Neural cell (in vitro differentiated cells): ENCODE data around the gene SYT6. TPM values are rescaled to one million over a fixed set of nuclear protein-coding genes. Genes with fewer than 3 reads are reported as not detected.

Experiments
- H2AFZ ChIP-seq: fragments of 200-600, 300-800 bp; sonication (generic), shearing (Covaris generic); 2 replicates; pipeline ENCODE4 v1.6.0; 2014; ENCODE audit warnings: low read depth, mild to moderate bottlenecking, antibody characterized with exemption, low read length, moderate library complexity
- H3F3A ChIP-seq: fragments of 200-600 bp; shearing (Covaris generic); 2 replicates; pipeline ENCODE4 v1.6.1; 2016; ENCODE audit warnings: mild to moderate bottlenecking, moderate library complexity, mixed read lengths, antibody characterized with exemption, low read length; ENCODE audit not compliant: insufficient read depth, poor library complexity, severe bottlenecking
- H3K27ac ChIP-seq: fragments of 200-600, 300-800 bp; sonication (generic), shearing (Covaris generic); 2 replicates; pipeline ENCODE4 v1.5.1; 2014; ENCODE audit warnings: mild to moderate bottlenecking, low read length, moderate library complexity
- H3K27me3 ChIP-seq: fragments of 300-800, 200-600 bp; sonication (generic), shearing (Covaris generic); 2 replicates; pipeline ENCODE4 v1.6.0; 2014; ENCODE audit warnings: mild to moderate bottlenecking, low read depth, low read length, moderate library complexity; ENCODE audit not compliant: insufficient read depth
- H3K36me3 ChIP-seq: fragments of 300-800, 200-600 bp; sonication (generic), shearing (Covaris generic); 2 replicates; pipeline ENCODE4 v1.5.1; 2014; ENCODE audit warnings: mild to moderate bottlenecking, antibody characterized with exemption, low read length, moderate library complexity; ENCODE audit not compliant: insufficient read depth
- H3K4me2 ChIP-seq: fragments of 300-800, 200-600 bp; sonication (generic), shearing (Covaris generic); 2 replicates; pipeline ENCODE4 v1.6.0; 2014; ENCODE audit warnings: mild to moderate bottlenecking, low read length
- H3K4me3 ChIP-seq: fragments of 300-800, 200-600 bp; sonication (generic), shearing (Covaris generic); 2 replicates; pipeline ENCODE4 v1.5.1; 2014; ENCODE audit warnings: mild to moderate bottlenecking, low read length, moderate library complexity
- H3K79me2 ChIP-seq: fragments of 200-600 bp; shearing (Covaris generic); replicated peaks from 2 replicates; pipeline ENCODE4 v1.6.0; 2014; ENCODE audit warnings: mild to moderate bottlenecking, low read length, moderate library complexity; ENCODE audit not compliant: insufficient read depth
- H3K9ac ChIP-seq: fragments of 300-800, 200-600 bp; sonication (generic), shearing (Covaris generic); 2 replicates; pipeline ENCODE4 v1.6.1; 2016; ENCODE audit warnings: mild to moderate bottlenecking, low read length, mixed read lengths
- H3K9me2 ChIP-seq: fragments of 200-600 bp; shearing (Covaris generic); 2 replicates; pipeline ENCODE4 v1.6.1; 2016; ENCODE audit warnings: mild to moderate bottlenecking, low read length, mixed read lengths; ENCODE audit not compliant: insufficient read depth
- H3K9me3 ChIP-seq: fragments of 200-600, 300-800 bp; sonication (generic), shearing (Covaris generic); 2 replicates; pipeline ENCODE4 v1.6.1; 2016; ENCODE audit warnings: mild to moderate bottlenecking, mixed run types, low read length, moderate library complexity, mixed read lengths
- H4K20me1 ChIP-seq: fragments of 200-600 bp; shearing (Covaris generic); 2 replicates; pipeline ENCODE4 v1.6.1; 2016; ENCODE audit warnings: mild to moderate bottlenecking, mixed run types; ENCODE audit not compliant: insufficient read depth
- EP300 ChIP-seq: fragments of 450-650 bp; conservative IDR thresholded peaks from 2 replicates; pipeline ENCODE4 v1.6.1; 2014; ENCODE audit warnings: antibody characterized with exemption, mild to moderate bottlenecking, moderate library complexity; ENCODE audit not compliant: poor library complexity, severe bottlenecking
- EZH2 ChIP-seq: fragments of 200-600, 300-800 bp; shearing (Covaris generic), sonication (generic); IDR thresholded peaks from 2 replicates; pipeline ENCODE4 v1.6.1; 2014; ENCODE audit warnings: antibody characterized with exemption, low read length, borderline replicate concordance, mild to moderate bottlenecking; ENCODE audit not compliant: insufficient read depth, poor library complexity, severe bottlenecking
- MXI1 ChIP-seq: fragments of 450-650 bp; conservative IDR thresholded peaks from 2 replicates; pipeline ENCODE4 v1.6.1; 2014; ENCODE audit warnings: antibody characterized with exemption, mild to moderate bottlenecking; ENCODE audit not compliant: poor library complexity, severe bottlenecking
- POLR2AphosphoS5 ChIP-seq: IDR thresholded peaks from 2 replicates; pipeline ENCODE4 v1.6.1; 2012
- RAD21 ChIP-seq: fragments of 450-650 bp; conservative IDR thresholded peaks from 2 replicates; pipeline ENCODE4 v1.6.1; 2014; ENCODE audit warnings: antibody characterized with exemption, mild to moderate bottlenecking, moderate library complexity
- REST ChIP-seq: IDR thresholded peaks from 2 replicates; pipeline ENCODE4 v1.6.1; 2012; ENCODE audit warnings: borderline replicate concordance
- SMC3 ChIP-seq: fragments of 450-650 bp; conservative IDR thresholded peaks from 2 replicates; pipeline ENCODE4 v1.6.1; 2014; ENCODE audit warnings: antibody characterized with exemption, mild to moderate bottlenecking, moderate library complexity; ENCODE audit not compliant: poor library complexity
- TAF1 ChIP-seq: IDR thresholded peaks from 2 replicates; pipeline ENCODE4 v1.6.1; 2012; ENCODE audit warnings: low read depth
- polyA plus RNA-seq: library from polyadenylated mRNA; depleted of rRNA; stranded (reverse); fragments of >200 nt; gene quantifications from 2 replicates; pipeline ENCODE4 v1.2.3, GENCODE V29; 2014
- TF ChIP-seq, protein P1 (sequence below): fragments of 450-650 bp; IDR thresholded peaks from 2 replicates; pipeline ENCODE4 v1.5.1; 2014; ENCODE audit warnings: antibody characterized with exemption, mild to moderate bottlenecking, moderate library complexity; ENCODE audit not compliant: poor library complexity, severe bottlenecking

The SYT6 gene
- polyA plus RNA-seq, 1 donor from 2014 or later: 8.1 TPM

DNA sequence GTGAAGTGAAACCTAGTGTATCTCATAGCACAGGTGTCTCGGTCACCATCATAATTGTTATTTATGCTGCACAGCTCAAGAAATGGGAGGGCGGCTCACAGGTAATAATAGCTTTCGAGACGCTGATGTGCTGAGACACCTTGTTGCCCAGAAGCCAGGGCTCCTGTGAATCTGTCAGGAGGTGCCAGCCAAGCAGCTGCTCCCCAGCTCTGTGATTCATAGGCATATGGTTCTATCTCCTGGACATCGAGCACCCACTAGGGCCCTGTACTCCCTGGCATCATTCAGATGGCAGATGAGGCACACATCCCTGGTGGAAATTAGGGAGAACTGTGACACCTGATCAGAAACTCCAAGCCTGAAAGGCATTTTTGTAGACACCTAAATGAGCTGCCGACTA, 53.5 kb downstream of the SYT6 start:
- Histone ChIP-seq H2AFZ (no peak overlapping the region), H3K36me3 (no peaks in the 10 kb centered on the region), H3K4me3 (no peak overlapping the region), H3K9me2 (no peaks in the 10 kb centered on the region), H4K20me1 (no peaks in the 10 kb centered on the region), H3K9ac (no peak overlapping the region), H3K27me3 (no peaks in the 10 kb centered on the region), H3F3A (peaks cover 3% of the 10 kb centered on the region), H3K27ac (no peak overlapping the region), H3K9me3 (no peaks in the 10 kb centered on the region), H3K79me2 (no peaks in the 10 kb centered on the region), H3K4me2 (no peak overlapping the region)
- TF ChIP-seq, protein P1, sequence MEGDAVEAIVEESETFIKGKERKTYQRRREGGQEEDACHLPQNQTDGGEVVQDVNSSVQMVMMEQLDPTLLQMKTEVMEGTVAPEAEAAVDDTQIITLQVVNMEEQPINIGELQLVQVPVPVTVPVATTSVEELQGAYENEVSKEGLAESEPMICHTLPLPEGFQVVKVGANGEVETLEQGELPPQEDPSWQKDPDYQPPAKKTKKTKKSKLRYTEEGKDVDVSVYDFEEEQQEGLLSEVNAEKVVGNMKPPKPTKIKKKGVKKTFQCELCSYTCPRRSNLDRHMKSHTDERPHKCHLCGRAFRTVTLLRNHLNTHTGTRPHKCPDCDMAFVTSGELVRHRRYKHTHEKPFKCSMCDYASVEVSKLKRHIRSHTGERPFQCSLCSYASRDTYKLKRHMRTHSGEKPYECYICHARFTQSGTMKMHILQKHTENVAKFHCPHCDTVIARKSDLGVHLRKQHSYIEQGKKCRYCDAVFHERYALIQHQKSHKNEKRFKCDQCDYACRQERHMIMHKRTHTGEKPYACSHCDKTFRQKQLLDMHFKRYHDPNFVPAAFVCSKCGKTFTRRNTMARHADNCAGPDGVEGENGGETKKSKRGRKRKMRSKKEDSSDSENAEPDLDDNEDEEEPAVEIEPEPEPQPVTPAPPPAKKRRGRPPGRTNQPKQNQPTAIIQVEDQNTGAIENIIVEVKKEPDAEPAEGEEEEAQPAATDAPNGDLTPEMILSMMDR: no peak
- TF ChIP-seq POLR2AphosphoS5: peak; percentile 45
- TF ChIP-seq RAD21: no peak
- TF ChIP-seq EZH2: no peak
- no peak for TF ChIP-seq EP300

DNA sequence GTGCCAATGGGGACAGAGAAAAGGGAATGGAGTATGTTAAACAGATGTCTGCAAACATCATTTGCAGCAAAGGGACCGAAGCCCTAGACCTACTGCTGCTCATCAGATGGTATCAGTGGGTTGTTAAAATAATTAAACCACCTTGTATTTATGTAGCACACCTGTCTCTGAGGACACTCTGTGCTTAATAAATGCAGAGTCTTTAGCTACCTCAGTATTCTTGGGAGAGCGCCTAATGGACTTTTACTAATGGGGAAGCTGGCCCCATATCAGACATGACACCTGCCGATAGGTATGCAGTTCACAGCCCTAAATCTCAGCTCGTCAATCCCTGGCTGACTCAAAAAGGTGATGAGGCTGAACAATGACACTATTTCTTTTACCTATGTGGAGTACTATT, 54.4 kb downstream of the SYT6 start:
- H3K27me3 ChIP-seq: no peaks in the 10 kb centered on the region
- H3K27ac ChIP-seq: no peak overlapping the region
- no peaks in the 10 kb centered on the region for H3K36me3 ChIP-seq
- H3K9ac ChIP-seq: no peak overlapping the region
- no peak overlapping the region for H3K4me3 ChIP-seq
- H3K9me3 ChIP-seq: no peaks in the 10 kb centered on the region
- H3K9me2 ChIP-seq: no peaks in the 10 kb centered on the region
- H3K79me2 ChIP-seq: no peaks in the 10 kb centered on the region
- H3K4me2 ChIP-seq: no peak overlapping the region
- H2AFZ ChIP-seq: no peak overlapping the region
- peaks cover 6% of the 10 kb centered on the region for H3F3A ChIP-seq
- TF ChIP-seq EZH2: no peak
- no peak for TF ChIP-seq REST
- no peak for TF ChIP-seq RAD21
- TF ChIP-seq TAF1: no peak
- TF ChIP-seq MXI1: no peak
- no peaks in the 10 kb centered on the region for H4K20me1 ChIP-seq

GRCh38 chr1:114097109-114097508, 56.6 kb downstream of the SYT6 start:
- Histone ChIP-seq H3K9me3 (no peaks in the 10 kb centered on the region), H2AFZ (no peak overlapping the region), H3K27me3 (no peaks in the 10 kb centered on the region), H3K36me3 (no peaks in the 10 kb centered on the region), H3K9ac (no peak overlapping the region), H3K27ac (no peak overlapping the region), H3F3A (peaks cover 6% of the 10 kb centered on the region), H4K20me1 (no peaks in the 10 kb centered on the region), H3K79me2 (no peaks in the 10 kb centered on the region), H3K9me2 (no peaks in the 10 kb centered on the region), H3K4me2 (no peak overlapping the region), H3K4me3 (no peak overlapping the region)
- no peak for TF ChIP-seq TAF1
- no peak for TF ChIP-seq EZH2
- no peak for TF ChIP-seq POLR2AphosphoS5
- no peak for TF ChIP-seq RAD21
- TF ChIP-seq MXI1: no peak
- no peak for TF ChIP-seq EP300
- TF ChIP-seq, protein P1: no peak
- TF ChIP-seq SMC3: no peak
- no peak for TF ChIP-seq REST
